Transverse colon (tissue), 4 donors: Measurements from ENCODE around the gene MYO7B. TPM values are rescaled to one million over a fixed set of nuclear protein-coding genes. Genes with fewer than 3 reads are reported as not detected.

ENCODE experiments used
- DNase-seq: peaks from one replicate; pipeline ENCODE4 v3.0.0-alpha.2; 2019
- H3K27ac ChIP-seq, 4 donors: fragments of 200-600 bp; sonication (generic); 2 replicates each; pipeline ENCODE4 v1.5.1; 2016 to 2018; ENCODE audit warnings: inconsistent platforms in 4 of 4
- H3K27me3 ChIP-seq: fragments of 200-600 bp; sonication (generic); 2 replicates; pipeline ENCODE4 v1.5.1; 2017; ENCODE audit warnings: inconsistent platforms
- H3K36me3 ChIP-seq, 4 donors: fragments of 200-600 bp; sonication (generic); 2 replicates each; pipeline ENCODE4 v1.5.1; 2017 to 2019; ENCODE audit warnings: inconsistent platforms in 4 of 4
- H3K4me1 ChIP-seq, 4 donors: fragments of 200-600 bp; sonication (generic); 2 replicates each; pipeline ENCODE4 v1.5.1; 2017 to 2020; ENCODE audit warnings: inconsistent platforms in 4 of 4
- H3K4me3 ChIP-seq, 4 donors: fragments of 200-600 bp; sonication (generic); 1 replicate in 1 of 4; 2 replicates in 3 of 4; pipeline versions ENCODE4 v1.5.1 to v1.6.1; 2017 to 2019; ENCODE audit warnings: inconsistent platforms in 4 of 4
- H3K9me3 ChIP-seq, 2 donors: fragments of 200-600 bp; sonication (generic); 2 replicates each; pipeline ENCODE4 v1.5.1; 2017 to 2019; ENCODE audit warnings: inconsistent platforms in 2 of 2
- CTCF ChIP-seq, 5 experiments: fragments of 200-600 bp in 3 of 5; fragments of 450-650 bp in 2 of 5; sonication (generic) in 3 of 5; IDR thresholded peaks; 1 replicate in 2 of 5; 2 replicates in 3 of 5; pipeline ENCODE4 v1.5.1; 2016 to 2017; ENCODE audit warnings: antibody characterized with exemption in 5 of 5, inconsistent platforms in 3 of 5, mild to moderate bottlenecking in 2 of 5, moderate library complexity in 1 of 5
- EP300 ChIP-seq: sonication (generic); formaldehyde crosslinking; IDR thresholded peaks from one replicate; pipeline ENCODE4 v1.6.1; 2017; ENCODE audit warnings: antibody characterized with exemption, low read depth
- POLR2A ChIP-seq: fragments of 450-650 bp; IDR thresholded peaks from one replicate; pipeline ENCODE4 v1.6.1; 2016; ENCODE audit warnings: antibody characterized with exemption, mild to moderate bottlenecking, moderate library complexity
- POLR2AphosphoS5 ChIP-seq, 3 donors: sonication (generic); formaldehyde crosslinking; IDR thresholded peaks; one replicate each; pipeline ENCODE4 v1.6.1; 2016; ENCODE audit warnings: antibody characterized with exemption in 3 of 3
- WGBS, 2 donors: methylation state at CpG; one replicate each; pipeline ENCODE4 v1.1.5; 2018; ENCODE audit warnings: low coverage in 1 of 2; 5-methylcytosine and 5-hydroxymethylcytosine counted together
- in situ Hi-C, 4 donors: fragments of 200-750 bp; cut with MboI; loops; one replicate each; pipeline versions ENCODE4 v1.15.0 to v1.15.1; 2017; ENCODE audit warnings: low sequenced_read_pairs in 3 of 4, low pct_ligation_motif_present in 1 of 4, low pct_unique_long_range_greater_than_20kb in 1 of 4
- intact Hi-C: fragments of 100-400 bp; cut with DNase I; formaldehyde crosslinking; loops from one replicate; pipeline ENCODE4 v1.15.1; 2023; ENCODE audit warnings: low total_unique reads
- total RNA-seq, 4 donors: library from RNA; depleted of rRNA; stranded (reverse); fragments of >200 nt; gene quantifications; one replicate each; pipeline ENCODE4 v1.1.0, GENCODE V29; 2016

MYO7B gene
- total RNA-seq, 4 donors from 2014 or later, result 242 to 637 (median 280) TPM

GRCh38 chr2:127626917-127627739, 91.6 kb downstream of the MYO7B start:
- no peaks in the 10 kb centered on the region for H3K36me3 ChIP-seq
- TF ChIP-seq EP300 (no peak), POLR2AphosphoS5 (IDR thresholded peaks at IDR 0.05) (peak in 1 of 3 donors; percentile 8)
- in situ Hi-C loops, result no loop called here

GRCh38 chr2:127627740-127628571, 92.5 kb downstream of the MYO7B start:
- TF ChIP-seq POLR2A (no peak), POLR2AphosphoS5 (IDR thresholded peaks at IDR 0.05) (peak in 1 of 3 donors; percentile 72)
- Histone ChIP-seq H3K27ac (no peak overlapping the region), H3K36me3 (no peaks in the 10 kb centered on the region), H3K4me3 (no peak overlapping the region), H3K9me3 (no peaks in the 10 kb centered on the region), H3K4me1 (peaks cover 0 to 7% (median 2%) of the 10 kb centered on the region in 4 donors), H3K27me3 (no peaks in the 10 kb centered on the region)
- 96% methylated on average over 14 of the region's 18 CpGs; no CpG with 5 or more reads in 1 of the 2 donors for WGBS, 2 donors
- in situ Hi-C loops (no loop called here), intact Hi-C loops (no loop called here)
- no peak for DNase-seq

More at GRCh38 chr2:127626917-127627739, 91.6 kb downstream of the MYO7B start:
- DNase-seq, result no peak
- Histone ChIP-seq H3K4me1 (peaks cover 0 to 7% (median 0%) of the 10 kb centered on the region in 4 donors), H3K9me3 (no peaks in the 10 kb centered on the region), H3K27me3 (no peaks in the 10 kb centered on the region), H3K27ac (no peak overlapping the region), H3K4me3 (no peak overlapping the region)
- intact Hi-C loops, result no loop called here
- 92% methylated on average over 23 of the region's 28 CpGs; no CpG with 5 or more reads in 1 of the 2 donors for WGBS, 2 donors

- TF ChIP-seq POLR2AphosphoS5 (IDR thresholded peaks at IDR 0.05) (no peak), CTCF (IDR thresholded peaks at IDR 0.05) (no peak), EP300 (no peak), POLR2A (no peak)
- Histone ChIP-seq H3K4me3 (no peak overlapping the region), H3K27me3 (no peaks in the 10 kb centered on the region), H3K27ac (no peak overlapping the region), H3K9me3 (no peaks in the 10 kb centered on the region), H3K36me3 (no peaks in the 10 kb centered on the region), H3K4me1 (peaks cover 0 to 14% (median 3%) of the 10 kb centered on the region in 4 donors)
- DNase-seq, result no peak
- intact Hi-C loops, result no loop called here
- in situ Hi-C loops, result no loop called here
- 85% methylated on average over 17 of the region's 17 CpGs; no CpG with 5 or more reads in 1 of the 2 donors for WGBS, 2 donors
Observed at GRCh38 chr2:127628767-127629614, 93.5 kb downstream of the MYO7B start.

- H3K27ac ChIP-seq, result no peak overlapping the region
- no peaks in the 10 kb centered on the region for H3K9me3 ChIP-seq
- H3K36me3 ChIP-seq, result no peaks in the 10 kb centered on the region
- 80% methylated on average over 9 of the region's 9 CpGs; no CpG with 5 or more reads in 1 of the 2 donors for WGBS, 2 donors
- no peak for TF ChIP-seq CTCF (IDR thresholded peaks at IDR 0.05)
- TF ChIP-seq POLR2A, result no peak
- TF ChIP-seq EP300, result no peak
- TF ChIP-seq POLR2AphosphoS5 (IDR thresholded peaks at IDR 0.05), result no peak
- H3K27me3 ChIP-seq, result no peaks in the 10 kb centered on the region
- peaks cover 0 to 18% (median 3%) of the 10 kb centered on the region in 4 donors for H3K4me1 ChIP-seq
- intact Hi-C loops, result no loop called here
- no peak overlapping the region for H3K4me3 ChIP-seq
- in situ Hi-C loops, result no loop called here
- DNase-seq, result no peak
Observed at GRCh38 chr2:127629637-127630036, 94.2 kb downstream of the MYO7B start.
